Motor neuron (in vitro differentiated cells): ENCODE data around the gene DCN. TPM values are rescaled to one million over a fixed set of nuclear protein-coding genes. Genes with fewer than 3 reads are reported as not detected.

Experiments
- ATAC-seq, 8 experiments: fragments of 200-7000 bp; cut with Tn5 transposase; replicated peaks in 6 of 8; 2 replicates each; pipeline ENCODE4 v1.8.0; 2021; ENCODE audit warnings: mild to moderate bottlenecking in 8 of 8, moderate library complexity in 8 of 8
- H3K27ac ChIP-seq, 2 donors: fragments of 250-450 bp; sonication (Bioruptor Pico); 2 replicates each; pipeline ENCODE4 v1.9.0; 2021; ENCODE audit warnings: antibody characterized with exemption in 2 of 2, mild to moderate bottlenecking in 2 of 2, moderate library complexity in 1 of 2
- H3K4me1 ChIP-seq, 2 donors: fragments of 250-450 bp; sonication (Bioruptor Pico); replicated peaks in 1 of 2; 2 replicates each; pipeline ENCODE4 v1.6.1; 2021; ENCODE audit warnings: antibody characterized with exemption in 2 of 2, mild to moderate bottlenecking in 2 of 2, moderate library complexity in 1 of 2
- H3K4me3 ChIP-seq, 5 donors: fragments of 250-450 bp; sonication (Bioruptor Pico); 2 replicates each; pipeline ENCODE4 v1.9.0; 2021; ENCODE audit warnings: antibody characterized with exemption in 5 of 5, mild to moderate bottlenecking in 5 of 5, moderate library complexity in 4 of 5
- WGBS, 10 experiments: fragments of 450-650 bp; shearing (Covaris generic); methylation state at CpG; one replicate each; pipeline ENCODE4 v1.0.0; 2022; 5-methylcytosine and 5-hydroxymethylcytosine counted together
- in situ Hi-C, 9 experiments: fragments of 400-800 bp; cut with MboI; loops; one replicate each; pipeline ENCODE4 v1.15.0; 2021; ENCODE audit warnings: low sequenced_read_pairs in 9 of 9, low pct_unique_long_range_greater_than_20kb in 2 of 9; ENCODE audit not compliant: unreplicated experiment in 9 of 9
- total RNA-seq, 8 experiments: library from RNA; unstranded; fragments of 300-600 nt; gene quantifications; 2 replicates each; pipeline versions ENCODE4 v1.2.3 to v1.2.4, GENCODE V29; 2022

Gene DCN
- total RNA-seq, 8 experiments from 2014 or later = 0.11 to 863 (median 30.7) TPM

GRCh38 chr12:91126516-91126915 is 56.1 kb downstream of the DCN start:
- in situ Hi-C loops = no loop called here
- no peak overlapping the region for H3K4me3 ChIP-seq
- 25 to 100% (median 80%) methylated on average over 1 of the region's 1 CpG; no CpG with 5 or more reads in 4 of the 10 experiments for WGBS, 10 experiments
- ATAC-seq = no peak
- no peak overlapping the region for H3K27ac ChIP-seq
- H3K4me1 ChIP-seq = no peaks in the 10 kb centered on the region

GRCh38 chr12:91123236-91123916 is 59.2 kb downstream of the DCN start:
- ATAC-seq = no peak
- no peak overlapping the region for H3K4me3 ChIP-seq
- WGBS, 10 experiments = 81 to 100% (median 96%) methylated on average over 1 to 5 of the region's 5 CpGs; no CpG with 5 or more reads in 4 of the 10 experiments

GRCh38 chr12:91120781-91121180 is 61.8 kb downstream of the DCN start:
- Histone ChIP-seq H3K27ac (no peak overlapping the region), H3K4me1 (no peaks in the 10 kb centered on the region), H3K4me3 (no peak overlapping the region)
- in situ Hi-C loops = loop anchor here in 2 of 9 experiments (25.0 kb wide), 1 partner anchor 133 kb away; no protein-coding TSS in a partner anchor
- ATAC-seq = no peak

More at GRCh38 chr12:91123236-91123916, 59.2 kb downstream of the DCN start:
- in situ Hi-C loops = loop anchor here in 2 of 9 experiments (25.0 kb wide), 1 partner anchor 136 kb away; no protein-coding TSS in a partner anchor
- Histone ChIP-seq H3K4me1 (no peaks in the 10 kb centered on the region), H3K27ac (no peak overlapping the region)

GRCh38 chr12:91119089-91119488 is 63.5 kb downstream of the DCN start:
- ATAC-seq = no peak
- WGBS, 10 experiments = 83 to 100% (median 100%) methylated on average over 1 of the region's 1 CpG; no CpG with 5 or more reads in 2 of the 10 experiments
- Histone ChIP-seq H3K4me3 (no peak overlapping the region), H3K27ac (no peak overlapping the region), H3K4me1 (no peaks in the 10 kb centered on the region)
- in situ Hi-C loops = loop anchor here in 2 of 9 experiments (25.0 kb wide), 1 partner anchor 132 kb away; no protein-coding TSS in a partner anchor

- Histone ChIP-seq H3K4me3 (no peak overlapping the region), H3K27ac (no peak overlapping the region), H3K4me1 (peaks cover 3 to 5% of the 10 kb centered on the region in 2 donors)
- no peak for ATAC-seq
- in situ Hi-C loops = loop anchor here in 2 of 9 experiments (25.0 kb wide), 1 partner anchor 126 kb away; no protein-coding TSS in a partner anchor
- WGBS, 10 experiments = 67 to 100% (median 91%) methylated on average over 2 to 6 of the region's 6 CpGs; no CpG with 5 or more reads in 3 of the 10 experiments
These were observed 69.0 kb downstream of the DCN start for GRCh38 chr12:91113621-91114020.

- peaks cover 3 to 5% of the 10 kb centered on the region in 2 donors for H3K4me1 ChIP-seq
- WGBS, 10 experiments = 0 to 100% (median 66%) methylated on average over 1 to 6 of the region's 7 CpGs
- H3K4me3 ChIP-seq = peak within 1 kb of the TSS in 1 of 5 donors; percentile 9
- ATAC-seq = peak in 7 of 8 experiments; percentile 63 to 97 (median 65)
- in situ Hi-C loops = loop anchor here in 2 of 9 experiments (25.0 kb wide), 1 partner anchor 124 kb away; no protein-coding TSS in a partner anchor
- no peak within 1 kb of the TSS for H3K27ac ChIP-seq
These were observed 71.0 kb downstream of the DCN start, which contains the start of gene LUM for GRCh38 chr12:91111366-91112325. Gene LUM (minus strand): TSS chr12:91111494. CDS start chr12:91108979, 2,515 bp downstream.

GRCh38 chr12:91110311-91110924 is 72.2 kb downstream of the DCN start:
- H3K27ac ChIP-seq = no peak overlapping the region
- in situ Hi-C loops = loop anchor here in 2 of 9 experiments (25.0 kb wide), 1 partner anchor 123 kb away; no protein-coding TSS in a partner anchor
- 4 to 86% (median 57%) methylated on average over 3 to 5 of the region's 5 CpGs for WGBS, 10 experiments
- peaks cover 3 to 5% of the 10 kb centered on the region in 2 donors for H3K4me1 ChIP-seq
- H3K4me3 ChIP-seq = no peak overlapping the region
- ATAC-seq = no peak

- Histone ChIP-seq H3K4me3 (no peak overlapping the region), H3K4me1 (peaks cover 3 to 5% of the 10 kb centered on the region in 2 donors), H3K27ac (no peak overlapping the region)
- in situ Hi-C loops = loop anchor here in 2 of 9 experiments (25.0 kb wide), 1 partner anchor 122 kb away; no protein-coding TSS in a partner anchor
- WGBS, 10 experiments = 39 to 100% (median 90%) methylated on average over 1 to 2 of the region's 2 CpGs; no CpG with 5 or more reads in 1 of the 10 experiments
- no peak for ATAC-seq
These were observed 72.9 kb downstream of the DCN start for GRCh38 chr12:91109581-91110310.

- ATAC-seq = peak in 4 of 8 experiments; percentile 34 to 95 (median 85)
- peaks cover 3 to 5% of the 10 kb centered on the region in 2 donors for H3K4me1 ChIP-seq
- 0 to 67% (median 39%) methylated on average over 2 to 7 of the region's 7 CpGs for WGBS, 10 experiments
- H3K4me3 ChIP-seq = no peak overlapping the region
- no peak overlapping the region for H3K27ac ChIP-seq
- in situ Hi-C loops = loop anchor here in 2 of 9 experiments (25.0 kb wide), 1 partner anchor 122 kb away; no protein-coding TSS in a partner anchor
These were observed 73.5 kb downstream of the DCN start for GRCh38 chr12:91109148-91109564.

GRCh38 chr12:91108196-91108755 is 74.3 kb downstream of the DCN start:
- in situ Hi-C loops = loop anchor here in 2 of 9 experiments (25.0 kb wide), 1 partner anchor 121 kb away; no protein-coding TSS in a partner anchor
- 34 to 100% (median 75%) methylated on average over 2 to 5 of the region's 5 CpGs; no CpG with 5 or more reads in 2 of the 10 experiments for WGBS, 10 experiments
- no peak for ATAC-seq
- H3K27ac ChIP-seq = no peak overlapping the region
- H3K4me1 ChIP-seq = peaks cover 3 to 5% of the 10 kb centered on the region in 2 donors
- H3K4me3 ChIP-seq = no peak overlapping the region

- H3K4me1 ChIP-seq = peaks cover 2% of the 10 kb centered on the region in 2 donors
- in situ Hi-C loops = loop anchor here in 2 of 9 experiments (25.0 kb wide), 1 partner anchor 119 kb away; no protein-coding TSS in a partner anchor
- no peak for ATAC-seq
These were observed 76.3 kb downstream of the DCN start for GRCh38 chr12:91106283-91106682.

More at GRCh38 chr12:91106283-91106682, 76.3 kb downstream of the DCN start:
- Histone ChIP-seq H3K27ac (no peak overlapping the region), H3K4me3 (no peak overlapping the region)
